IMR-90 (cell line): ENCODE results near the gene MXRA8. TPM values are rescaled to one million over a fixed set of nuclear protein-coding genes. Genes with fewer than 3 reads are reported as not detected.

ENCODE experiments used
- ATAC-seq: fragments of 200-7000 bp; cut with Tn5 transposase; 2 replicates; pipeline ENCODE4 v1.9.1; 2020; ENCODE audit warnings: low read depth, mild to moderate bottlenecking, moderate library complexity
- BruUV-seq: library from RNA; stranded (reverse); fragments of 400-500 nt; replicated peaks from 2 replicates; lab custom pipeline; 2021; lab: Mats Ljungman, UMichigan
- CTCF ChIA-PET: fragments of 300-600 bp; formaldehyde crosslinking; extraction: SDS; loops from one replicate; lab custom pipeline; 2021; ENCODE audit warnings: antibody characterized with exemption; lab: Yijun Ruan, JAX
- POLR2A ChIA-PET: fragments of 300-600 bp; sonication (Branson Sonifier 250); formaldehyde crosslinking; loops from one replicate; lab custom pipeline; 2022; ENCODE audit warnings: antibody characterized with exemption; ENCODE audit not compliant: unreplicated experiment; lab: Charles Lee
- DNase-seq: peaks from one replicate; pipeline ENCODE4 v3.0.0; 2013
- H2AFZ ChIP-seq: replicated peaks from 2 replicates; pipeline ENCODE3; 2013; ENCODE audit warnings: low read length, mild to moderate bottlenecking; ENCODE audit not compliant: poor library complexity
- H2AK5ac ChIP-seq: 2 replicates; pipeline ENCODE4 v1.6.1; 2013; ENCODE audit warnings: low read depth, low read length, inconsistent platforms
- H2AK9ac ChIP-seq: replicated peaks from 2 replicates; pipeline ENCODE3; 2013; ENCODE audit warnings: mild to moderate bottlenecking, low read depth, low read length, moderate library complexity; ENCODE audit not compliant: poor library complexity
- H2BK120ac ChIP-seq: 2 replicates; pipeline ENCODE4 v1.6.1; 2013; ENCODE audit warnings: low read depth, low read length, inconsistent platforms
- H2BK15ac ChIP-seq: 3 replicates; pipeline ENCODE4 v1.6.1; 2013; ENCODE audit warnings: low read depth, low read length, inconsistent platforms
- H2BK20ac ChIP-seq: 2 replicates; pipeline ENCODE4 v1.6.1; 2013; ENCODE audit warnings: low read depth, mild to moderate bottlenecking, inconsistent platforms, low read length, moderate library complexity
- H2BK5ac ChIP-seq: 2 replicates; pipeline ENCODE4 v1.6.1; 2013; ENCODE audit warnings: mild to moderate bottlenecking, low read depth, low read length, inconsistent platforms; ENCODE audit not compliant: poor library complexity, severe bottlenecking
- H3K14ac ChIP-seq: replicated peaks from 2 replicates; pipeline ENCODE4 v1.6.1; 2013; ENCODE audit warnings: low read depth, low read length, inconsistent platforms
- H3K18ac ChIP-seq: 2 replicates; pipeline ENCODE4 v1.6.1; 2013; ENCODE audit warnings: low read depth, low read length, control low read depth
- H3K23ac ChIP-seq: 2 replicates; pipeline ENCODE4 v1.6.1; 2013; ENCODE audit warnings: low read depth, low read length, inconsistent platforms
- H3K27ac ChIP-seq: 2 replicates; pipeline ENCODE4 v1.5.1; 2013; ENCODE audit warnings: mild to moderate bottlenecking, control low read depth, low read length; ENCODE audit not compliant: insufficient read depth
- H3K27me3 ChIP-seq: 2 replicates; pipeline ENCODE4 v1.6.1; 2013; ENCODE audit warnings: low read length; ENCODE audit not compliant: control insufficient read depth, insufficient read depth
- H3K36me3 ChIP-seq: 2 replicates; pipeline ENCODE4 v1.6.1; 2013; ENCODE audit warnings: low read length, mixed read lengths; ENCODE audit not compliant: control insufficient read depth, insufficient read depth
- H3K4ac ChIP-seq: 2 replicates; pipeline ENCODE4 v1.6.1; 2013; ENCODE audit warnings: low read depth, low read length, inconsistent platforms
- H3K4me1 ChIP-seq: 2 replicates; pipeline ENCODE4 v1.6.1; 2013; ENCODE audit warnings: low read length, mixed read lengths; ENCODE audit not compliant: control insufficient read depth, insufficient read depth
- H3K4me2 ChIP-seq: 2 replicates; pipeline ENCODE4 v1.6.1; 2013; ENCODE audit warnings: low read depth, mild to moderate bottlenecking, control low read depth, low read length, moderate library complexity
- H3K4me3 ChIP-seq: 2 replicates; pipeline ENCODE4 v1.5.1; 2013; ENCODE audit warnings: low read depth, mild to moderate bottlenecking, control low read depth, low read length, moderate library complexity; ENCODE audit not compliant: insufficient read depth
- H3K56ac ChIP-seq: 2 replicates; pipeline ENCODE4 v1.6.1; 2013; ENCODE audit warnings: low read length, inconsistent platforms; ENCODE audit not compliant: insufficient read depth; ENCODE audit errors: extremely low read depth
- H3K79me1 ChIP-seq, 2 experiments: 2 replicates each; pipeline ENCODE4 v1.6.1; 2013; ENCODE audit warnings: low read length in 2 of 2, inconsistent platforms in 1 of 2, low read depth in 1 of 2
- H3K9ac ChIP-seq: 2 replicates; pipeline ENCODE4 v1.6.1; 2013; ENCODE audit warnings: low read depth, low read length, control low read depth
- H3K9me1 ChIP-seq: 2 replicates; pipeline ENCODE4 v1.6.1; 2013; ENCODE audit warnings: low read length, inconsistent platforms; ENCODE audit not compliant: insufficient read depth
- H3K9me3 ChIP-seq: 2 replicates; pipeline ENCODE4 v1.6.1; 2013; ENCODE audit warnings: low read length; ENCODE audit not compliant: control insufficient read depth, insufficient read depth
- H4K20me1 ChIP-seq: 2 replicates; pipeline ENCODE4 v1.6.1; 2013; ENCODE audit warnings: low read length, inconsistent platforms; ENCODE audit not compliant: insufficient read depth
- H4K5ac ChIP-seq: 2 replicates; pipeline ENCODE4 v1.6.1; 2013; ENCODE audit warnings: mild to moderate bottlenecking, low read depth, low read length, control low read depth
- H4K8ac ChIP-seq, 2 experiments: 2 replicates each; pipeline ENCODE4 v1.6.1; 2013; ENCODE audit warnings: low read depth in 2 of 2, low read length in 2 of 2, control low read depth in 1 of 2, inconsistent platforms in 1 of 2
- H4K91ac ChIP-seq: 2 replicates; pipeline ENCODE4 v1.6.1; 2013; ENCODE audit warnings: low read depth, low read length, inconsistent platforms; ENCODE audit not compliant: insufficient read depth
- BHLHE40 ChIP-seq: fragments of 150-350 bp; IDR thresholded peaks from 2 replicates; pipeline ENCODE4 v1.6.1; 2016; ENCODE audit warnings: mild to moderate bottlenecking, low read depth, low read length
- CHD1 ChIP-seq: IDR thresholded peaks from 2 replicates; pipeline ENCODE4 v1.6.1; 2012; ENCODE audit warnings: low read depth, low read length, improper control_type of control experiment
- CTCF ChIP-seq: conservative IDR thresholded peaks from 2 replicates; pipeline ENCODE4 v1.5.1; 2012; ENCODE audit warnings: mild to moderate bottlenecking, low read depth, low read length, improper control_type of control experiment
- MXI1 ChIP-seq: IDR thresholded peaks from 2 replicates; pipeline ENCODE4 v1.6.1; 2012; ENCODE audit warnings: low read depth, mild to moderate bottlenecking, low read length, moderate library complexity, borderline replicate concordance
- NFE2L2 ChIP-seq: fragments of 150-350 bp; IDR thresholded peaks from 2 replicates; pipeline ENCODE4 v1.6.1; 2016; ENCODE audit warnings: low read depth, mild to moderate bottlenecking, low read length
- POLR2A ChIP-seq: IDR thresholded peaks from 2 replicates; pipeline ENCODE4 v1.6.1; 2012; ENCODE audit warnings: mild to moderate bottlenecking, low read depth, low read length
- SMC3 ChIP-seq: fragments of 150-350 bp; IDR thresholded peaks from 2 replicates; pipeline ENCODE4 v1.6.1; 2016; ENCODE audit warnings: low read depth, mild to moderate bottlenecking, antibody characterized with exemption, low read length, moderate library complexity
- USF2 ChIP-seq: fragments of 150-350 bp; IDR thresholded peaks from 2 replicates; pipeline ENCODE4 v1.6.1; 2017; ENCODE audit warnings: mild to moderate bottlenecking, antibody characterized with exemption, low read length, low read depth
- WGBS, 2 experiments: methylation state at CpG; one replicate each; pipeline versions ENCODE4 v1.1.5 to v1.1.7; 2013; ENCODE audit warnings: missing lambda C conversion rate in 2 of 2; ENCODE audit not compliant: insufficient read length in 1 of 2; ENCODE audit errors: extremely low coverage in 2 of 2; 5-methylcytosine and 5-hydroxymethylcytosine counted together
- dilution Hi-C: fragments of 300-500 bp; cut with HindIII; formaldehyde crosslinking; loops from one replicate; pipeline ENCODE4 v1.14.3; 2018; ENCODE audit warnings: low sequenced_read_pairs; ENCODE audit not compliant: unreplicated experiment
- in situ Hi-C: fragments of 300-500 bp; cut with MboI; formaldehyde crosslinking; loops from 3 replicates; pipeline ENCODE4 v1.14.3; 2019; ENCODE audit warnings: low sequenced_read_pairs, inconsistent platforms, mixed read lengths
- intact Hi-C: fragments of 100-400 bp; cut with micrococcal nuclease; formaldehyde crosslinking; loops from 2 replicates; pipeline ENCODE4 v1.10.0; 2022
- polyA plus RNA-seq, 3 experiments: library from polyadenylated mRNA; depleted of rRNA; stranded (reverse); fragments of >200 nt; gene quantifications; 2 replicates each; pipeline ENCODE4 v1.2.3, GENCODE V29; 2012; ENCODE audit warnings: low replicate concordance in 1 of 3
- total RNA-seq: library from RNA; depleted of rRNA; stranded (reverse); fragments of >200 nt; gene quantifications from 2 replicates; pipeline ENCODE4 v1.2.3, GENCODE V29; 2012

MXRA8 gene
- total and polyA plus RNA-seq, 2 of the 4 experiments (the other 2 are of a cell fraction): 92.5 to 469 TPM

- Histone ChIP-seq H4K5ac (no peak overlapping the region), H3K23ac (no peak overlapping the region), H4K91ac (no peak overlapping the region), H3K4me3 (no peak overlapping the region), H3K79me1 (peaks cover 7 to 11% of the 10 kb centered on the region in 2 experiments; a peak in 2 of 4 replicates), H3K56ac (no peak overlapping the region), H3K27me3 (no peaks in the 10 kb centered on the region), H3K9me3 (no peaks in the 10 kb centered on the region), H4K20me1 (peaks cover 19% of the 10 kb centered on the region), H3K9me1 (peaks cover 9% of the 10 kb centered on the region), H2AK9ac (no peak overlapping the region), H2BK5ac (no peak overlapping the region), H2AFZ (no peak overlapping the region), H3K14ac (no peak overlapping the region), H2BK20ac (no peak overlapping the region), H3K18ac (no peak overlapping the region), H3K4ac (no peak overlapping the region), H2BK15ac (no peak overlapping the region), H3K27ac (no peak overlapping the region), H2AK5ac (no peak overlapping the region), H3K4me2 (no peak overlapping the region), H3K9ac (no peak overlapping the region), H4K8ac (no peak overlapping the region), H2BK120ac (no peak overlapping the region), H3K36me3 (peaks cover 16% of the 10 kb centered on the region), H3K4me1 (no peaks in the 10 kb centered on the region)
- ChIA-PET CTCF (no interaction called here), POLR2A (no interaction called here)
- DNase-seq: no peak
- no peak for ATAC-seq
- in situ Hi-C loops (no loop called here), intact Hi-C loops (no loop called here), dilution Hi-C loops (no loop called here)
- TF ChIP-seq CTCF (no peak), MXI1 (no peak), USF2 (no peak), POLR2A (no peak), SMC3 (no peak), BHLHE40 (no peak), CHD1 (no peak), NFE2L2 (no peak)
- no TSS peak for BruUV-seq
- whole genome bisulfite sequencing, 2 experiments: 90% methylated on average over 28 of the region's 48 CpGs; no CpG with 5 or more reads in 1 of the 2 experiments
Measured at GRCh38 chr1:1332774-1333480, 25.4 kb downstream of the MXRA8 start.
